ENCODE measurements around the gene TSPO2.
A peak's percentile ranks its signal among the peaks of the same experiment; 100 is the strongest.

GRCh38 chr6:41039060-41039998, 2.9 kb upstream of the TSPO2 start, which contains the start of gene UNC5CL:
- TF ChIP-seq, protein P1, sequence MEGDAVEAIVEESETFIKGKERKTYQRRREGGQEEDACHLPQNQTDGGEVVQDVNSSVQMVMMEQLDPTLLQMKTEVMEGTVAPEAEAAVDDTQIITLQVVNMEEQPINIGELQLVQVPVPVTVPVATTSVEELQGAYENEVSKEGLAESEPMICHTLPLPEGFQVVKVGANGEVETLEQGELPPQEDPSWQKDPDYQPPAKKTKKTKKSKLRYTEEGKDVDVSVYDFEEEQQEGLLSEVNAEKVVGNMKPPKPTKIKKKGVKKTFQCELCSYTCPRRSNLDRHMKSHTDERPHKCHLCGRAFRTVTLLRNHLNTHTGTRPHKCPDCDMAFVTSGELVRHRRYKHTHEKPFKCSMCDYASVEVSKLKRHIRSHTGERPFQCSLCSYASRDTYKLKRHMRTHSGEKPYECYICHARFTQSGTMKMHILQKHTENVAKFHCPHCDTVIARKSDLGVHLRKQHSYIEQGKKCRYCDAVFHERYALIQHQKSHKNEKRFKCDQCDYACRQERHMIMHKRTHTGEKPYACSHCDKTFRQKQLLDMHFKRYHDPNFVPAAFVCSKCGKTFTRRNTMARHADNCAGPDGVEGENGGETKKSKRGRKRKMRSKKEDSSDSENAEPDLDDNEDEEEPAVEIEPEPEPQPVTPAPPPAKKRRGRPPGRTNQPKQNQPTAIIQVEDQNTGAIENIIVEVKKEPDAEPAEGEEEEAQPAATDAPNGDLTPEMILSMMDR (conservative IDR thresholded peaks at IDR 0.05 in 1 of 2, IDR thresholded peaks at IDR 0.05 in 1 of 2; ENCODE audit: low read depth in 1 of 2, low read length in 2 of 2): peak; percentile 57 to 75
- TF ChIP-seq EZH2 (IDR thresholded peaks at IDR 0.05; ENCODE audit: low read length, missing control alignments): no peak
